Ovary (tissue), 3 donors: ENCODE results near the gene AVP.

Experiments
- CTCF ChIP-seq, 3 donors: fragments of 450-650 bp in 2 of 3; fragments of 200-600 bp in 1 of 3; IDR thresholded peaks; one replicate each; pipeline versions ENCODE4 v1.5.1 to v1.8.0; 2016 to 2022; ENCODE audit warnings: antibody characterized with exemption in 3 of 3, mild to moderate bottlenecking in 1 of 3
- EP300 ChIP-seq: sonication (generic); formaldehyde crosslinking; IDR thresholded peaks from one replicate; pipeline ENCODE4 v1.6.1; 2017; ENCODE audit warnings: antibody characterized with exemption
- POLR2A ChIP-seq: fragments of 450-650 bp; IDR thresholded peaks from one replicate; pipeline ENCODE4 v1.6.1; 2017; ENCODE audit warnings: antibody characterized with exemption, mild to moderate bottlenecking, moderate library complexity
- donor health status: DM: no; HTN: no; CAD: no.

GRCh38 chr20:3032624-3033023 lies 51.9 kb downstream of the AVP start:
- TF ChIP-seq CTCF (IDR thresholded peaks at IDR 0.05) = no peak
- no peak for TF ChIP-seq EP300
- no peak for TF ChIP-seq POLR2A
